K562 (cell line): ENCODE results near the gene AAGAB. TPM values are rescaled to one million over a fixed set of nuclear protein-coding genes. Genes with fewer than 3 reads are reported as not detected.

Experiments used
- ATAC-seq: fragments of 200-7000 bp; cut with Tn5 transposase; 3 replicates; pipeline ENCODE4 v1.9.1; 2020; ENCODE audit warnings: moderate library complexity
- BruUV-seq: library from RNA; stranded (reverse); fragments of 400-500 nt; replicated peaks from 2 replicates; lab custom pipeline; 2021; lab: Mats Ljungman, UMichigan
- CTCF ChIA-PET: fragments of 300-600 bp; formaldehyde crosslinking; extraction: SDS; loops from one replicate; lab custom pipeline; 2021; ENCODE audit warnings: low intra/inter-chr PET ratio; lab: Yijun Ruan, JAX
- POLR2A ChIA-PET: fragments of 300-600, 350-650 bp; sonication (Branson Sonifier 250); formaldehyde crosslinking; extraction: SDS; loops from one replicate; lab custom pipeline; 2021; ENCODE audit warnings: antibody characterized with exemption, inconsistent platforms; lab: Yijun Ruan, JAX
- DNase-seq, 4 experiments: peaks; one replicate each; pipeline versions ENCODE4 v3.0.0 to v3.0.0-alpha.2; 2011 to 2018; ENCODE audit warnings: low spot score in 3 of 4, mixed read lengths in 3 of 4; ENCODE audit errors: extremely low read depth in 1 of 4
- FAIRE-seq: peaks from 2 replicates; lab custom pipeline; 2011; peaks lifted over from hg19 to GRCh38; lab: Jason Lieb, UNC
- H2AFZ ChIP-seq: 2 replicates; pipeline ENCODE4 v1.6.0; 2011; ENCODE audit warnings: low read depth, low read length, control low read depth, inconsistent platforms
- H3K27ac ChIP-seq: fragments of 200-600 bp; 3 replicates; pipeline ENCODE4 v1.8.0; 2011; ENCODE audit warnings: low read depth, mild to moderate bottlenecking, control low read depth, inconsistent platforms, low read length, moderate library complexity, mixed read lengths; ENCODE audit errors: extremely low read depth
- H3K27me3 ChIP-seq, 2 experiments: fragments of 300-600 bp in 1 of 2; 2 replicates in 1 of 2; 3 replicates in 1 of 2; pipeline versions ENCODE4 v1.6.0 to v1.8.0; 2011; ENCODE audit warnings: inconsistent platforms in 2 of 2, low read length in 2 of 2, mild to moderate bottlenecking in 1 of 2, mixed read lengths in 1 of 2, moderate library complexity in 1 of 2; ENCODE audit not compliant: control insufficient read depth in 2 of 2, insufficient read depth in 2 of 2
- H3K36me3 ChIP-seq: fragments of 300-600 bp; 3 replicates; pipeline ENCODE4 v1.8.0; 2011; ENCODE audit warnings: mild to moderate bottlenecking, low read length, inconsistent platforms; ENCODE audit not compliant: control insufficient read depth, insufficient read depth
- H3K4me1 ChIP-seq, 2 experiments: fragments of 200-600 bp in 1 of 2; replicated peaks in 1 of 2; 2 replicates in 1 of 2; 3 replicates in 1 of 2; pipeline versions ENCODE4 v1.5.1 to v1.8.0; 2011; ENCODE audit warnings: inconsistent platforms in 2 of 2, low read length in 2 of 2, mild to moderate bottlenecking in 1 of 2, mixed read lengths in 1 of 2, moderate library complexity in 1 of 2; ENCODE audit not compliant: control insufficient read depth in 2 of 2, insufficient read depth in 2 of 2
- H3K4me2 ChIP-seq: 2 replicates; pipeline ENCODE4 v1.6.1; 2011; ENCODE audit warnings: low read length, control low read depth, inconsistent platforms, mixed read lengths; ENCODE audit not compliant: insufficient read depth
- H3K4me3 ChIP-seq: fragments of 200-600 bp; sonication (generic), shearing (Covaris generic); 2 replicates; pipeline ENCODE4 v1.5.1; 2016; ENCODE audit warnings: control low read depth, inconsistent platforms
- H3K79me2 ChIP-seq: fragments of 200-600 bp; 3 replicates; pipeline ENCODE4 v1.8.0; 2011; ENCODE audit warnings: low read length, inconsistent platforms; ENCODE audit not compliant: control insufficient read depth, insufficient read depth
- H3K9ac ChIP-seq, 2 experiments: 2 replicates each; pipeline versions ENCODE4 v1.6.0 to v1.6.1; 2011; ENCODE audit warnings: low read depth in 2 of 2, low read length in 2 of 2, control low read depth in 1 of 2, inconsistent platforms in 1 of 2, mild to moderate bottlenecking in 1 of 2, mixed read lengths in 1 of 2; ENCODE audit not compliant: insufficient read depth in 1 of 2
- H3K9me1 ChIP-seq: one replicate; pipeline ENCODE4 v1.6.0; 2011; ENCODE audit warnings: inconsistent platforms, mild to moderate bottlenecking, low read length, moderate library complexity; ENCODE audit not compliant: control insufficient read depth, insufficient read depth
- H3K9me3 ChIP-seq: replicated peaks from 2 replicates; pipeline ENCODE4 v1.5.1; 2011; ENCODE audit warnings: low read depth, low read length, inconsistent platforms; ENCODE audit not compliant: control insufficient read depth, insufficient read depth
- H4K20me1 ChIP-seq: replicated peaks from 2 replicates; pipeline ENCODE4 v1.6.1; 2011; ENCODE audit warnings: low read length, inconsistent platforms, mixed read lengths; ENCODE audit not compliant: control insufficient read depth, insufficient read depth
- ETV5 ChIP-seq: sonication (generic); formaldehyde crosslinking; IDR thresholded peaks from 2 replicates; pipeline ENCODE4 v1.4.0; 2020; ENCODE audit warnings: low read depth, mild to moderate bottlenecking, missing genetic modification reagents
- GABPA ChIP-seq: fragments of 200-800 bp; sonication (Bioruptor generic); conservative IDR thresholded peaks from 2 replicates; pipeline ENCODE4 v1.6.1; 2016; ENCODE audit warnings: low read depth, missing genetic modification characterization, missing compliant biosample characterization
- KLF1 ChIP-seq: fragments of 450-650 bp; IDR thresholded peaks from 2 replicates; pipeline ENCODE4 v1.6.1; 2016; ENCODE audit warnings: missing genetic modification characterization, missing compliant biosample characterization
- RB1 ChIP-seq: fragments of 450-650 bp; IDR thresholded peaks from 2 replicates; pipeline ENCODE4 v1.6.1; 2017; ENCODE audit warnings: low read depth, mild to moderate bottlenecking
- SIRT6 ChIP-seq: IDR thresholded peaks from one replicate; pipeline ENCODE4 v1.6.1; 2012; ENCODE audit warnings: low read depth, mild to moderate bottlenecking, control low read depth, inconsistent platforms, low read length, moderate library complexity
- TARDBP ChIP-seq: fragments of 450-650 bp; IDR thresholded peaks from 2 replicates; pipeline ENCODE4 v1.6.1; 2016
- TFE3 ChIP-seq: fragments of 450-650 bp; formaldehyde crosslinking; IDR thresholded peaks from 2 replicates; pipeline ENCODE4 v1.4.0; 2020; ENCODE audit warnings: mild to moderate bottlenecking, mixed read lengths
- WGBS: fragments of 100-300 bp; shearing (Covaris generic); methylation state at CpG from one replicate; pipeline ENCODE4 v1.1.6; 2016; ENCODE audit warnings: low coverage, mixed read lengths; ENCODE audit not compliant: insufficient coverage; ENCODE audit errors: missing lambda C conversion rate; 5-methylcytosine and 5-hydroxymethylcytosine counted together
- in situ Hi-C: fragments of 300-500 bp; cut with MboI; formaldehyde crosslinking; loops from 4 replicates; pipeline ENCODE4 v1.15.0; 2018; ENCODE audit warnings: inconsistent platforms, mixed read lengths
- intact Hi-C: fragments of 100-400 bp; cut with micrococcal nuclease; formaldehyde crosslinking; loops from 2 replicates; pipeline ENCODE4 v1.14.2; 2022
- polyA plus RNA-seq, 8 experiments: library from polyadenylated mRNA; depleted of rRNA in 4 of 8; stranded (reverse) in 5 of 8; unstranded in 3 of 8; fragments of >200 nt; fragmentation: Nextera tagmentation in 2 of 8; fragmentation: Illumina TruSeq in 1 of 8; extraction: Ambion mirVana in 2 of 8; extraction: Trizol in 1 of 8; gene quantifications; 2 replicates each; pipeline versions ENCODE4 v1.2.1 to v1.2.3, GENCODE V29; 2011 to 2014; ENCODE audit warnings: inconsistent platforms in 1 of 8, missing spikeins in 1 of 8
- total RNA-seq, 7 experiments: library from RNA; depleted of rRNA in 6 of 7; stranded (reverse); fragments of >200 nt in 6 of 7; fragmentation: Illumina TruSeq in 2 of 7; extraction: Trizol in 2 of 7; gene quantifications; 2 replicates each; pipeline versions ENCODE4 v1.2.1 to v1.2.3, GENCODE V29; 2011 to 2021; ENCODE audit warnings: low replicate concordance in 1 of 7
- TF ChIP-seq, protein P1 (sequence below): sonication (generic); formaldehyde crosslinking; IDR thresholded peaks from 2 replicates; pipeline ENCODE4 v1.9.0; 2022; ENCODE audit warnings: mild to moderate bottlenecking, missing genetic modification reagents

AAGAB gene
- total and polyA plus RNA-seq, 9 of the 15 experiments (the other 6 are each of a cell fraction or from before 2014, with no cell fraction given) = 17.8 to 109 (median 58.3) TPM

DNA sequence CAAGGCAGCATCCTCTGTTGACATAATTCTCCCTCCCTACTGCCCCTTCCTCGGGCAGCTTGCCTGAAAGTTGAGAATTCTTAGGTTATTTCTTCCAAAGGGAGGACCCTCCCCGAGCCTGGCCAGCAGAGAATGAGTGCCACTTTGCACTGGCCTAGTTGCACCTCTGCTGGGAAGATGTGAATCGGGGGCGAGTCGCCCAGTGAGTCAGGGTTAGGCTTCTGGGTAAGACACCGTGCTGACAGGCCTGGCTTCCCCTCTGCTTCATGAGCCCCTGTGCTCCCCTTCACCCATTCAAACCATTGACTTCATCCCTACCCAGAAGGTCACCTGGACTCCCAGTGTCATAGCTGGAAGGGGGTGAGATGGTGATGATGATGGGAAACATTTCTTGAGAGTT, 82.3 kb downstream of the AAGAB start:
- H3K27me3 ChIP-seq = no peaks in the 10 kb centered on the region
- peaks cover 25% of the 10 kb centered on the region; the same call in 2 of the 3 replicates for H3K36me3 ChIP-seq
- FAIRE-seq = no peak
- WGBS = 82% methylated on average over 6 of the region's 6 CpGs
- DNase-seq = no peak
- no peak overlapping the region for H2AFZ ChIP-seq
- ChIA-PET POLR2A (no interaction called here), CTCF (no interaction called here)
- no TSS peak for BruUV-seq
- no peak overlapping the region for H3K9ac ChIP-seq
- H3K9me3 ChIP-seq = no peaks in the 10 kb centered on the region
- in situ Hi-C loops (no loop called here), intact Hi-C loops (loop anchor here (10.0 kb wide), 1 partner anchor 107 kb away; the partner anchor contains the start of gene SMAD3)
- no peak for ATAC-seq
- 0 out of 2 replicates have a peak, but pooled peaks cover 2% of the 10 kb centered on the region for H4K20me1 ChIP-seq
- H3K9me1 ChIP-seq = no peaks in the 10 kb centered on the region
- no peak for TF ChIP-seq GABPA (tag)
- no peak for TF ChIP-seq TFE3 (CRISPR knock-in tag)
- no peak for TF ChIP-seq SIRT6
- no peak for TF ChIP-seq ETV5 (CRISPR knock-in tag)
- no peak for TF ChIP-seq TARDBP
- TF ChIP-seq, protein P1, sequence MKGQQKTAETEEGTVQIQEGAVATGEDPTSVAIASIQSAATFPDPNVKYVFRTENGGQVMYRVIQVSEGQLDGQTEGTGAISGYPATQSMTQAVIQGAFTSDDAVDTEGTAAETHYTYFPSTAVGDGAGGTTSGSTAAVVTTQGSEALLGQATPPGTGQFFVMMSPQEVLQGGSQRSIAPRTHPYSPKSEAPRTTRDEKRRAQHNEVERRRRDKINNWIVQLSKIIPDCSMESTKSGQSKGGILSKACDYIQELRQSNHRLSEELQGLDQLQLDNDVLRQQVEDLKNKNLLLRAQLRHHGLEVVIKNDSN = no peak
- no peak for TF ChIP-seq KLF1
- TF ChIP-seq RB1 = no peak
- H3K27ac ChIP-seq = no peak overlapping the region
- H3K79me2 ChIP-seq = no peaks in the 10 kb centered on the region
- 0 out of 5 replicates have a peak, but pooled peaks cover 0 to 3% of the 10 kb centered on the region in 2 experiments for H3K4me1 ChIP-seq
- H3K4me2 ChIP-seq = no peak overlapping the region
- no peak overlapping the region for H3K4me3 ChIP-seq
